ENCODE measurements around the gene GYG1. TPM values are rescaled to one million over a fixed set of nuclear protein-coding genes. Genes with fewer than 3 reads are reported as not detected.

Gene GYG1
- total and polyA plus RNA-seq, 2 of the 4 experiments (the other 2 are of a cell fraction): 48.4 to 90.3 TPM

GRCh38 chr3:149067883-149068282 lies 76.5 kb downstream of the GYG1 start:
- Histone ChIP-seq H4K5ac (ENCODE audit: low read depth, low read length) (no peak overlapping the region), H4K91ac (ENCODE audit: insufficient read depth, low read depth, low read length) (no peak overlapping the region), H3K4me3 (ENCODE audit: insufficient read depth, low read depth, low read length) (no peak overlapping the region), H3K27me3 (ENCODE audit: control insufficient read depth, insufficient read depth, low read length) (no peaks in the 10 kb centered on the region), H3K18ac (ENCODE audit: low read depth, low read length) (no peak overlapping the region), H2AK5ac (ENCODE audit: low read depth, low read length) (no peak overlapping the region), H3K36me3 (ENCODE audit: control insufficient read depth, insufficient read depth, low read length) (peaks cover 9% of the 10 kb centered on the region; the same call in 1 of the 2 replicates), H3K9me1 (ENCODE audit: insufficient read depth, low read length) (no peaks in the 10 kb centered on the region), H3K9me3 (ENCODE audit: control insufficient read depth, insufficient read depth, low read length) (no peaks in the 10 kb centered on the region), H4K8ac (ENCODE audit: low read depth in 2 of 2, low read length in 2 of 2) (no peak overlapping the region), H3K9ac (ENCODE audit: low read depth, low read length) (no peak overlapping the region), H2BK15ac (ENCODE audit: low read depth, low read length) (no peak overlapping the region), H2BK5ac (ENCODE audit: low read depth, low read length, poor library complexity, severe bottlenecking) (no peak overlapping the region), H3K23ac (ENCODE audit: low read depth, low read length) (no peak overlapping the region), H2AK9ac (replicated peaks; ENCODE audit: low read depth, low read length, poor library complexity) (no peak overlapping the region), H3K4ac (ENCODE audit: low read depth, low read length) (no peak overlapping the region), H3K56ac (ENCODE audit: extremely low read depth, insufficient read depth, low read length) (no peak overlapping the region), H4K20me1 (ENCODE audit: insufficient read depth, low read length) (no peaks in the 10 kb centered on the region), H2BK120ac (ENCODE audit: low read depth, low read length) (no peak overlapping the region), H3K27ac (ENCODE audit: insufficient read depth, low read length) (no peak overlapping the region), H2BK20ac (ENCODE audit: low read depth, low read length) (no peak overlapping the region), H3K14ac (replicated peaks; ENCODE audit: low read depth, low read length) (no peak overlapping the region), H2AFZ (replicated peaks; ENCODE audit: low read length, poor library complexity) (no peak overlapping the region), H3K4me1 (ENCODE audit: control insufficient read depth, insufficient read depth, low read length) (no peaks in the 10 kb centered on the region), H3K4me2 (ENCODE audit: low read depth, low read length) (no peak overlapping the region), H3K79me1 (ENCODE audit: low read depth in 1 of 2, low read length in 2 of 2) (no peaks in the 10 kb centered on the region)
- CTCF ChIA-PET: no interaction called here
- TF ChIP-seq MAFK (IDR thresholded peaks at IDR 0.05; ENCODE audit: low read depth, low read length) (no peak), CEBPB (IDR thresholded peaks at IDR 0.05; ENCODE audit: low read depth, low read length) (no peak), RFX5 (IDR thresholded peaks at IDR 0.05; ENCODE audit: low read depth, low read length) (no peak), FOS (IDR thresholded peaks at IDR 0.05; ENCODE audit: low read depth, low read length) (no peak)
- DNase-seq (no peak), ATAC-seq (ENCODE audit: low read depth) (no peak)
- WGBS, 2 experiments (ENCODE audit: extremely low coverage in 2 of 2, insufficient read length in 1 of 2): no CpG with 5 or more reads among the region's 8 CpGs
- BruUV-seq (replicated peaks): no TSS peak
- POLR2A ChIA-PET (ENCODE audit: unreplicated experiment): no interaction called here
- intact Hi-C loops (cut with micrococcal nuclease): loop anchor here (5.0 kb wide), 1 partner anchor 36 kb away; no protein-coding TSS in a partner anchor
- in situ Hi-C loops (cut with MboI; ENCODE audit: low sequenced_read_pairs): no loop called here
- dilution Hi-C loops (cut with HindIII; ENCODE audit: low sequenced_read_pairs, unreplicated experiment): no loop called here

Other genes with a start within 250 kb of the GYG1 start
- not detected in 2 replicates for gene CPB1, start 163.7 kb upstream of the GYG1 start, total RNA-seq (2012; rRNA removed)
- not detected in 2 replicates for gene CPB1, start 163.7 kb upstream of the GYG1 start, polyA plus RNA-seq (2012; rRNA removed)
- gene CPA3, start 126.2 kb upstream of the GYG1 start, total RNA-seq (2012; rRNA removed): 0.28 TPM in 1 of 2 replicates, not detected in the other
- 0.07 and 0.09 TPM in 2 replicates for gene CPA3, start 126.2 kb upstream of the GYG1 start, polyA plus RNA-seq (2012; rRNA removed)
- 39.1 and 48.0 TPM in 2 replicates for gene HLTF, start 95.0 kb downstream of the GYG1 start, total RNA-seq (2012; rRNA removed)
- 10.5 and 12.6 TPM in 2 replicates for gene HLTF, start 95.0 kb downstream of the GYG1 start, polyA plus RNA-seq (2012; rRNA removed)
- gene HPS3, start 138.1 kb downstream of the GYG1 start, total RNA-seq (2012; rRNA removed): 24.2 and 25.6 TPM in 2 replicates
- gene HPS3, start 138.1 kb downstream of the GYG1 start, polyA plus RNA-seq (2012; rRNA removed): 12.8 and 15.2 TPM in 2 replicates
- 0.28 TPM in 1 of 2 replicates, not detected in the other for gene CP, start 230.3 kb downstream of the GYG1 start, total RNA-seq (2012; rRNA removed)
- not detected in 2 replicates for gene CP, start 230.3 kb downstream of the GYG1 start, polyA plus RNA-seq (2012; rRNA removed)